HCT116 (cell line): ENCODE measurements around the gene LRRC42. TPM values are rescaled to one million over a fixed set of nuclear protein-coding genes. Genes with fewer than 3 reads are reported as not detected.

Experiments
- ATAC-seq: fragments of 200-7000 bp; cut with Tn5 transposase; 2 replicates; pipeline ENCODE4 v1.9.1; 2020; ENCODE audit warnings: mild to moderate bottlenecking, moderate library complexity
- BruUV-seq: library from RNA; stranded (reverse); fragments of 400-500 nt; replicated peaks from 2 replicates; lab custom pipeline; 2021; lab: Mats Ljungman, UMichigan
- CTCF ChIA-PET: fragments of 300-600 bp; sonication (Branson Sonifier 250); formaldehyde crosslinking; loops from one replicate; lab custom pipeline; 2021; ENCODE audit warnings: antibody characterized with exemption; lab: Charles Lee
- POLR2A ChIA-PET: fragments of 300-600, 350-600 bp; sonication (Branson Sonifier 250); formaldehyde crosslinking; loops from one replicate; lab custom pipeline; 2021; ENCODE audit warnings: antibody characterized with exemption; lab: Charles Lee
- RAD21 ChIA-PET, 2 experiments: fragments of 300-600 bp; sonication (Branson Sonifier 250); formaldehyde crosslinking; loops; one replicate each; lab custom pipeline; 2023; ENCODE audit warnings: low total read pairs in 2 of 2; ENCODE audit not compliant: uncharacterized antibody in 2 of 2, unreplicated experiment in 2 of 2, low non-redundant PET in 1 of 2; lab: Charles Lee
- DNase-seq: peaks from one replicate; pipeline ENCODE4 v3.0.0-alpha.2; 2010; ENCODE audit warnings: low read depth, low spot score
- H2AFZ ChIP-seq: fragments of 200-600 bp; shearing (Covaris generic), sonication (generic); 2 replicates; pipeline ENCODE4 v1.6.1; 2017; ENCODE audit warnings: low read depth, mixed run types, mixed read lengths, antibody characterized with exemption, low read length; ENCODE audit not compliant: poor library complexity, severe bottlenecking
- H3K27ac ChIP-seq: 2 replicates; pipeline ENCODE4 v1.5.1; 2012; ENCODE audit warnings: low read depth, low read length
- H3K27me3 ChIP-seq: fragments of 200-600 bp; sonication (generic); 2 replicates; pipeline ENCODE4 v1.6.1; 2016; ENCODE audit warnings: mixed run types, low read length, mixed read lengths; ENCODE audit not compliant: insufficient read depth
- H3K36me3 ChIP-seq, 2 experiments: fragments of 200-500 bp in 1 of 2; fragments of 200-600 bp in 1 of 2; sonication (Bioruptor generic) in 1 of 2; sonication (generic) in 1 of 2; 2 replicates each; pipeline versions ENCODE4 v1.5.1 to v1.6.1; 2014 to 2016; ENCODE audit warnings: low read length in 2 of 2, inconsistent platforms in 1 of 2, mixed read lengths in 1 of 2, mixed run types in 1 of 2; ENCODE audit not compliant: insufficient read depth in 2 of 2, control insufficient read depth in 1 of 2
- H3K4me1 ChIP-seq, 2 experiments: fragments of 200-600 bp in 1 of 2; sonication (generic) in 1 of 2; 2 replicates each; pipeline versions ENCODE4 v1.5.1 to v1.6.1; 2012 to 2017; ENCODE audit warnings: low read length in 2 of 2, inconsistent platforms in 1 of 2, mild to moderate bottlenecking in 1 of 2, mixed read lengths in 1 of 2, mixed run types in 1 of 2, moderate library complexity in 1 of 2; ENCODE audit not compliant: insufficient read depth in 2 of 2, control insufficient read depth in 1 of 2
- H3K4me2 ChIP-seq: fragments of 200-600 bp; sonication (generic); 2 replicates; pipeline ENCODE4 v1.6.1; 2017; ENCODE audit warnings: mixed run types, low read length, mixed read lengths
- H3K4me3 ChIP-seq, 2 experiments: fragments of 200-600 bp in 1 of 2; sonication (generic) in 1 of 2; replicated peaks in 1 of 2; 2 replicates each; pipeline ENCODE4 v1.5.1; 2011 to 2016; ENCODE audit warnings: low read length in 2 of 2, control low read depth in 1 of 2, low read depth in 1 of 2, mild to moderate bottlenecking in 1 of 2, mixed read lengths in 1 of 2, mixed run types in 1 of 2
- H3K79me2 ChIP-seq: fragments of 200-600 bp; sonication (generic); 2 replicates; pipeline ENCODE4 v1.6.1; 2017; ENCODE audit warnings: mild to moderate bottlenecking, mixed run types, low read length, moderate library complexity, mixed read lengths; ENCODE audit not compliant: insufficient read depth
- H3K9ac ChIP-seq: fragments of 200-600 bp; sonication (generic); 2 replicates; pipeline ENCODE4 v1.6.1; 2016; ENCODE audit warnings: low read length, mixed read lengths
- H3K9me2 ChIP-seq: fragments of 200-600 bp; sonication (generic), shearing (Covaris generic); 2 replicates; pipeline ENCODE4 v1.6.1; 2017; ENCODE audit warnings: mixed run types, mild to moderate bottlenecking, moderate library complexity; ENCODE audit not compliant: insufficient read depth
- H3K9me3 ChIP-seq, 2 experiments: fragments of 200-500 bp in 1 of 2; fragments of 200-600 bp in 1 of 2; sonication (Bioruptor generic) in 1 of 2; sonication (generic) in 1 of 2; 2 replicates each; pipeline ENCODE4 v1.6.1; 2014 to 2017; ENCODE audit warnings: low read length in 2 of 2, mixed read lengths in 2 of 2, inconsistent platforms in 1 of 2, low read depth in 1 of 2, mild to moderate bottlenecking in 1 of 2, mixed run types in 1 of 2, moderate library complexity in 1 of 2; ENCODE audit not compliant: control insufficient read depth in 1 of 2, insufficient read depth in 1 of 2
- H4K20me1 ChIP-seq: fragments of 200-600 bp; sonication (generic), shearing (Covaris generic); 2 replicates; pipeline ENCODE4 v1.6.1; 2017; ENCODE audit warnings: mixed run types, mild to moderate bottlenecking, moderate library complexity; ENCODE audit not compliant: insufficient read depth
- CBX3 ChIP-seq: IDR thresholded peaks from 2 replicates; pipeline ENCODE4 v1.6.1; 2012; ENCODE audit warnings: low read depth
- EGR1 ChIP-seq: IDR thresholded peaks from 2 replicates; pipeline ENCODE4 v1.6.1; 2012; ENCODE audit warnings: low read depth
- FOSL1 ChIP-seq: IDR thresholded peaks from 2 replicates; pipeline ENCODE4 v1.6.1; 2012; ENCODE audit warnings: low read depth
- JUND ChIP-seq: IDR thresholded peaks from 2 replicates; pipeline ENCODE4 v1.6.1; 2012
- MAX ChIP-seq: IDR thresholded peaks from 2 replicates; pipeline ENCODE4 v1.6.1; 2012
- RAD21 ChIP-seq: IDR thresholded peaks from 2 replicates; pipeline ENCODE4 v1.6.1; 2012; ENCODE audit warnings: low read depth, mild to moderate bottlenecking
- SP1 ChIP-seq: IDR thresholded peaks from 2 replicates; pipeline ENCODE4 v1.6.1; 2012; ENCODE audit warnings: low read depth
- SRF ChIP-seq: IDR thresholded peaks from 2 replicates; pipeline ENCODE4 v1.6.1; 2012; ENCODE audit warnings: low read depth
- TCF7L2 ChIP-seq: IDR thresholded peaks from 2 replicates; pipeline ENCODE4 v1.7.0; 2011; ENCODE audit warnings: borderline replicate concordance, inconsistent platforms; ENCODE audit not compliant: insufficient read depth, insufficient read length; ENCODE audit errors: extremely low read depth
- YY1 ChIP-seq: IDR thresholded peaks from 2 replicates; pipeline ENCODE4 v1.6.1; 2011; ENCODE audit warnings: low read length, low read depth, moderate library complexity, mild to moderate bottlenecking; ENCODE audit not compliant: insufficient replicate concordance; ENCODE audit errors: extremely low read depth
- intact Hi-C: fragments of 100-400 bp; cut with micrococcal nuclease; formaldehyde crosslinking; loops from 2 replicates; pipeline ENCODE4 v1.10.0; 2022
- total RNA-seq: library from RNA; stranded (reverse); gene quantifications from one replicate; pipeline ENCODE4 v1.2.1, GENCODE V29; 2021; ENCODE audit not compliant: unreplicated experiment
- TF ChIP-seq, protein P1 (sequence below): IDR thresholded peaks from 2 replicates; pipeline ENCODE4 v1.6.1; 2011; ENCODE audit warnings: mild to moderate bottlenecking, low read length, moderate library complexity; ENCODE audit not compliant: insufficient replicate concordance; ENCODE audit errors: extremely low read depth

Gene LRRC42
- total RNA-seq, 1 experiment from 2014 or later: 62.5 TPM

GRCh38 chr1:54014009-54014629 is 68.0 kb downstream of the LRRC42 start:
- intact Hi-C loops: no loop called here
- BruUV-seq: no TSS peak
- ATAC-seq (no peak), DNase-seq (no peak)
- ChIA-PET POLR2A (interaction anchor here (0.7 kb wide), 2 partner anchors 32 to 1828 kb away, joined by 4 to 5 read pairs; no protein-coding TSS in a partner anchor), RAD21 (no interaction called here), CTCF (no interaction called here)
- no peaks in the 10 kb centered on the region for H3K9me2 ChIP-seq
- H3K27ac ChIP-seq: no peak overlapping the region
- no peaks in the 10 kb centered on the region for H3K36me3 ChIP-seq
- no peaks in the 10 kb centered on the region for H3K79me2 ChIP-seq
- no peaks in the 10 kb centered on the region for H3K9me3 ChIP-seq
- no peak overlapping the region for H2AFZ ChIP-seq
- H3K27me3 ChIP-seq: no peaks in the 10 kb centered on the region
- peaks cover 40 to 41% of the 10 kb centered on the region in 2 experiments for H3K4me1 ChIP-seq
- no peak overlapping the region for H3K9ac ChIP-seq
- TF ChIP-seq RAD21: no peak
- no peak for TF ChIP-seq MAX
- no peak for TF ChIP-seq SRF
- no peak for TF ChIP-seq FOSL1
- no peak for TF ChIP-seq CBX3
- TF ChIP-seq, protein P1, sequence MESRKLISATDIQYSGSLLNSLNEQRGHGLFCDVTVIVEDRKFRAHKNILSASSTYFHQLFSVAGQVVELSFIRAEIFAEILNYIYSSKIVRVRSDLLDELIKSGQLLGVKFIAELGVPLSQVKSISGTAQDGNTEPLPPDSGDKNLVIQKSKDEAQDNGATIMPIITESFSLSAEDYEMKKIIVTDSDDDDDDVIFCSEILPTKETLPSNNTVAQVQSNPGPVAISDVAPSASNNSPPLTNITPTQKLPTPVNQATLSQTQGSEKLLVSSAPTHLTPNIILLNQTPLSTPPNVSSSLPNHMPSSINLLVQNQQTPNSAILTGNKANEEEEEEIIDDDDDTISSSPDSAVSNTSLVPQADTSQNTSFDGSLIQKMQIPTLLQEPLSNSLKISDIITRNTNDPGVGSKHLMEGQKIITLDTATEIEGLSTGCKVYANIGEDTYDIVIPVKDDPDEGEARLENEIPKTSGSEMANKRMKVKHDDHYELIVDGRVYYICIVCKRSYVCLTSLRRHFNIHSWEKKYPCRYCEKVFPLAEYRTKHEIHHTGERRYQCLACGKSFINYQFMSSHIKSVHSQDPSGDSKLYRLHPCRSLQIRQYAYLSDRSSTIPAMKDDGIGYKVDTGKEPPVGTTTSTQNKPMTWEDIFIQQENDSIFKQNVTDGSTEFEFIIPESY: no peak
- no peak for TF ChIP-seq TCF7L2
- TF ChIP-seq JUND: no peak
- no peak for TF ChIP-seq EGR1
- no peak for TF ChIP-seq SP1
- no peak for TF ChIP-seq YY1
- no peak overlapping the region for H3K4me2 ChIP-seq
- no peaks in the 10 kb centered on the region for H4K20me1 ChIP-seq
- no peak overlapping the region for H3K4me3 ChIP-seq
